MM.1S (cell line): ENCODE data around the gene LDHAL6B.
A peak's percentile ranks its signal among the peaks of the same experiment; 100 is the strongest.

Experiments used
- DNase-seq: peaks from one replicate; pipeline ENCODE4 v3.0.0-alpha.2; 2015
- H2AFZ ChIP-seq: fragments of 300-600 bp; sonication (generic); 2 replicates; pipeline ENCODE4 v1.6.0; 2016; ENCODE audit warnings: antibody characterized with exemption, low read length
- H3F3A ChIP-seq: fragments of 300-600 bp; sonication (generic); 2 replicates; pipeline ENCODE4 v1.6.1; 2016; ENCODE audit warnings: mild to moderate bottlenecking, antibody characterized with exemption, low read length, moderate library complexity, mixed read lengths; ENCODE audit not compliant: insufficient read depth
- H3K27ac ChIP-seq: fragments of 300-600 bp; sonication (generic); 2 replicates; pipeline ENCODE4 v1.5.1; 2016; ENCODE audit warnings: mild to moderate bottlenecking, low read length
- H3K27me3 ChIP-seq: fragments of 300-600 bp; sonication (generic); replicated peaks from 2 replicates; pipeline ENCODE4 v1.6.0; 2016; ENCODE audit warnings: low read length; ENCODE audit not compliant: insufficient read depth
- H3K36me3 ChIP-seq: fragments of 300-600 bp; sonication (generic); replicated peaks from 2 replicates; pipeline ENCODE4 v1.6.1; 2016; ENCODE audit warnings: mild to moderate bottlenecking, low read length, mixed read lengths; ENCODE audit not compliant: insufficient read depth
- H3K4me1 ChIP-seq: fragments of 300-600 bp; sonication (generic); 2 replicates; pipeline ENCODE4 v1.6.1; 2016; ENCODE audit warnings: low read length, mixed read lengths
- H3K4me2 ChIP-seq: fragments of 300-600 bp; sonication (generic); 2 replicates; pipeline ENCODE4 v1.6.0; 2016; ENCODE audit warnings: low read depth, low read length
- H3K4me3 ChIP-seq: fragments of 300-600 bp; sonication (generic); 2 replicates; pipeline ENCODE4 v1.5.1; 2016; ENCODE audit warnings: low read length, mixed read lengths
- H3K79me2 ChIP-seq: fragments of 300-600 bp; sonication (generic); 2 replicates; pipeline ENCODE4 v1.6.1; 2016; ENCODE audit warnings: mixed run types, low read length, mixed read lengths
- H3K9ac ChIP-seq: fragments of 300-600 bp; sonication (generic); 2 replicates; pipeline ENCODE4 v1.6.1; 2016; ENCODE audit warnings: low read length, mixed read lengths
- H3K9me2 ChIP-seq: fragments of 300-600 bp; sonication (generic); replicated peaks from 2 replicates; pipeline ENCODE4 v1.6.1; 2016; ENCODE audit warnings: mild to moderate bottlenecking, low read length, mixed read lengths; ENCODE audit not compliant: insufficient read depth
- H3K9me3 ChIP-seq: fragments of 300-600 bp; sonication (generic); replicated peaks from 2 replicates; pipeline ENCODE4 v1.6.1; 2016; ENCODE audit warnings: mild to moderate bottlenecking, low read length, mixed read lengths; ENCODE audit not compliant: insufficient read depth
- H4K20me1 ChIP-seq: fragments of 300-600 bp; sonication (generic); 2 replicates; pipeline ENCODE4 v1.6.1; 2016; ENCODE audit warnings: mild to moderate bottlenecking, low read length, moderate library complexity, mixed read lengths; ENCODE audit not compliant: insufficient read depth
- CTCF ChIP-seq: fragments of 300-600 bp; sonication (generic); IDR thresholded peaks from 2 replicates; pipeline ENCODE4 v1.5.1; 2016; ENCODE audit warnings: antibody characterized with exemption, low read length, mixed read lengths
- EZH2 ChIP-seq: fragments of 300-600 bp; sonication (generic); optimal IDR thresholded peaks from 2 replicates; pipeline ENCODE3; 2017; ENCODE audit warnings: low read depth, mild to moderate bottlenecking, antibody characterized with exemption, low read length, mixed read lengths
- EZH2phosphoT487 ChIP-seq: fragments of 300-600 bp; sonication (generic); IDR thresholded peaks from 2 replicates; pipeline ENCODE4 v1.6.1; 2018; ENCODE audit warnings: antibody characterized with exemption, low read length

Gene LDHAL6B

GRCh38 chr15:59171067-59171397, 35.6 kb upstream of the LDHAL6B start:
- peaks cover 1% of the 10 kb centered on the region; the same call in 1 of the 2 replicates for H3K4me1 ChIP-seq
- H3K27me3 ChIP-seq = no peaks in the 10 kb centered on the region
- no peaks in the 10 kb centered on the region for H3K79me2 ChIP-seq
- H3K9me2 ChIP-seq = no peaks in the 10 kb centered on the region
- H3K9ac ChIP-seq = no peak overlapping the region
- no peak for DNase-seq
- H4K20me1 ChIP-seq = no peaks in the 10 kb centered on the region
- H2AFZ ChIP-seq = no peak overlapping the region
- H3K36me3 ChIP-seq = no peaks in the 10 kb centered on the region
- H3K9me3 ChIP-seq = no peaks in the 10 kb centered on the region
- no peaks in the 10 kb centered on the region for H3F3A ChIP-seq
- H3K27ac ChIP-seq = no peak overlapping the region
- H3K4me3 ChIP-seq = no peak overlapping the region
- no peak overlapping the region for H3K4me2 ChIP-seq
- TF ChIP-seq CTCF (no peak), EZH2 (no peak), EZH2phosphoT487 (no peak)

GRCh38 chr15:59172289-59172901, 34.2 kb upstream of the LDHAL6B start:
- Histone ChIP-seq H3K27me3 (no peaks in the 10 kb centered on the region), H3K36me3 (no peaks in the 10 kb centered on the region), H4K20me1 (no peaks in the 10 kb centered on the region), H3K79me2 (no peaks in the 10 kb centered on the region), H3K9me3 (no peaks in the 10 kb centered on the region), H3K4me2 (no peak overlapping the region), H3K9ac (no peak overlapping the region), H3K27ac (no peak overlapping the region), H3F3A (no peaks in the 10 kb centered on the region), H2AFZ (no peak overlapping the region), H3K4me3 (no peak overlapping the region), H3K4me1 (no peaks in the 10 kb centered on the region), H3K9me2 (no peaks in the 10 kb centered on the region)
- peak; percentile 23 for DNase-seq
- TF ChIP-seq EZH2 (no peak), CTCF (peak; percentile 49)

GRCh38 chr15:59173194-59173593, 33.4 kb upstream of the LDHAL6B start:
- no peak overlapping the region for H3K4me2 ChIP-seq
- H3F3A ChIP-seq = no peaks in the 10 kb centered on the region
- no peaks in the 10 kb centered on the region for H3K4me1 ChIP-seq
- no peaks in the 10 kb centered on the region for H3K9me3 ChIP-seq
- no peaks in the 10 kb centered on the region for H3K79me2 ChIP-seq
- no peaks in the 10 kb centered on the region for H3K36me3 ChIP-seq
- no peak overlapping the region for H3K4me3 ChIP-seq
- no peak overlapping the region for H3K27ac ChIP-seq
- no peak for DNase-seq
- H3K9me2 ChIP-seq = no peaks in the 10 kb centered on the region
- H4K20me1 ChIP-seq = no peaks in the 10 kb centered on the region
- H3K27me3 ChIP-seq = no peaks in the 10 kb centered on the region
- TF ChIP-seq EZH2 (no peak), CTCF (no peak), EZH2phosphoT487 (no peak)
- H2AFZ ChIP-seq = no peak overlapping the region
- H3K9ac ChIP-seq = no peak overlapping the region
